HG02938 (cell line): ENCODE data around the gene RFNG.

Experiments used
- ATAC-seq: cut with Tn5 transposase; IDR thresholded peaks from one replicate; pipeline ENCODE4 v1.9.1; 2021; ENCODE audit warnings: mild to moderate bottlenecking, moderate library complexity; ENCODE audit not compliant: unreplicated experiment

RFNG gene

GRCh38 chr17:82004517-82005455 is 46.8 kb downstream of the RFNG start:
- no peak for ATAC-seq

GRCh38 chr17:82003411-82004381 is 47.9 kb downstream of the RFNG start:
- no peak for ATAC-seq

- ATAC-seq: no peak
Measured at GRCh38 chr17:82001571-82002056, 50.0 kb downstream of the RFNG start.

- ATAC-seq: no peak
Measured at GRCh38 chr17:82000803-82001570, 50.6 kb downstream of the RFNG start.

- no peak for ATAC-seq
Measured at GRCh38 chr17:81999976-82000802, 51.4 kb downstream of the RFNG start.

- no peak for ATAC-seq
Measured at GRCh38 chr17:81999587-81999975, 52.0 kb downstream of the RFNG start.

- ATAC-seq: no peak
Measured at GRCh38 chr17:81998691-81999438, 52.7 kb downstream of the RFNG start.

GRCh38 chr17:81998212-81998611 is 53.4 kb downstream of the RFNG start:
- ATAC-seq: no peak
